Activated CD4-positive, alpha-beta memory T cell treated with anti-CD3 and anti-CD28 coated beads for 36 hours (primary cell): ENCODE data around the gene ZMAT5. TPM values are rescaled to one million over a fixed set of nuclear protein-coding genes. Genes with fewer than 3 reads are reported as not detected.

Experiments
- CTCF ChIA-PET: fragments of 350-600 bp; sonication (Branson Sonifier 250); formaldehyde crosslinking; loops from one replicate; lab custom pipeline; 2021; ENCODE audit warnings: antibody characterized with exemption, inconsistent platforms; lab: Charles Lee
- POLR2A ChIA-PET: fragments of 350-600 bp; sonication (Branson Sonifier 250); formaldehyde crosslinking; loops from one replicate; lab custom pipeline; 2021; ENCODE audit warnings: antibody characterized with exemption; lab: Charles Lee
- DNase-seq: peaks from one replicate; pipeline ENCODE4 v3.0.0-alpha.2; 2020
- H3K27ac Mint-ChIP-seq: one replicate; pipeline ENCODE4 v1.8.0; 2021; ENCODE audit warnings: mixed read lengths
- H3K27me3 Mint-ChIP-seq: one replicate; pipeline ENCODE4 v1.8.0; 2021; ENCODE audit warnings: mixed read lengths
- H3K36me3 Mint-ChIP-seq: one replicate; pipeline ENCODE4 v1.8.0; 2021; ENCODE audit warnings: mixed read lengths
- H3K4me1 Mint-ChIP-seq: one replicate; pipeline ENCODE4 v1.8.0; 2021; ENCODE audit warnings: low read depth, mixed read lengths
- H3K4me3 Mint-ChIP-seq: one replicate; pipeline ENCODE4 v1.8.0; 2021; ENCODE audit warnings: mild to moderate bottlenecking, mixed read lengths
- H3K9me3 Mint-ChIP-seq: one replicate; pipeline ENCODE4 v1.8.0; 2021; ENCODE audit warnings: mixed read lengths
- intact Hi-C: fragments of 100-400 bp; cut with micrococcal nuclease; formaldehyde crosslinking; loops from one replicate; pipeline ENCODE4 v1.15.1; 2023
- total RNA-seq, 2 experiments: library from RNA; stranded (reverse); gene quantifications; one replicate each; pipeline ENCODE4 v1.2.3, GENCODE V29; 2021

ZMAT5 gene, protein sequence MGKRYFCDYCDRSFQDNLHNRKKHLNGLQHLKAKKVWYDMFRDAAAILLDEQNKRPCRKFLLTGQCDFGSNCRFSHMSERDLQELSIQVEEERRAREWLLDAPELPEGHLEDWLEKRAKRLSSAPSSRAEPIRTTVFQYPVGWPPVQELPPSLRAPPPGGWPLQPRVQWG
- total RNA-seq = 10 to 100 TPM; 18.1 to 20.6 TPM

DNA sequence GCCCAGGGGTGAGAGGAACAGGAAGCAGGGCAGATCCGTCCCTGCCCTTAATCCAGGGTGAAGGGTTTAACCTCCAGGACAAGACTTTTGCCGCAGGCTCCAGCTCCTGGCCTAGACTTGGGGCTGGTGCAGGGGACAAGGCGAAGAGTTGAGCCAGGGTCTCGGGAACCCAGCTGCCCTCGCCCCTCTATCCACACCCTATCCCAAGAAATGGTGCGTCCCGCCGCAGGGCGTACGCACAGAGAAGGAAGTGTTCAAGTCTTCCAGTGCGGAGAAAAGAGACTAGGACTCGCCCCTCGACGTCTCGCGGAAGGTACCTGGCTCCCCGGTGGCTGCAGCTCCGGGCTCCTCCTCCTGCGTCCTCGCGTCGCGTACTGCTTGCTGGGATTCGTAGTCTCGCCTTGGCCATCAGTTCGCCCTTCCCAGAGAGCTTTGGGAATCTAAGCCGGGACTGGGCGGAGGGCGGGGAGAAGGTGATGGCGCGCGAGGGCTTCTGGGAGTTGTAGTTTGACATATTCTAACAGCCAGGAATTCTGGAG is at the start of gene ZMAT5:
ZMAT5 (minus strand) TSS at position 376 of the 539 bp plus-strand sequence. CDS start 18,463 bp downstream, outside the sequence.
- intact Hi-C loops = loop anchor here (1.0 to 10.0 kb wide), 7 partner anchors 72 to 1024 kb away; partner anchors contain the start of genes ASCC2, CHEK2, HSCB and MTMR3
- ChIA-PET POLR2A (interaction anchor here (0.7 to 1.3 kb wide), 4 partner anchors 15 to 163 kb away, joined by 3 to 4 read pairs (median 4); no protein-coding TSS in a partner anchor), CTCF (interaction anchor here (0.8 to 1.4 kb wide), 3 partner anchors 131 to 238 kb away, joined by 3 to 4 read pairs (median 4); no protein-coding TSS in a partner anchor)
- peak; percentile 96 for DNase-seq
- Mint-ChIP-seq H3K36me3 (peaks cover 19% of the 10 kb centered on the region), H3K27ac (peak within 1 kb of the TSS; percentile 94), H3K9me3 (no peaks in the 10 kb centered on the region), H3K4me3 (peak within 1 kb of the TSS; percentile 100), H3K27me3 (no peaks in the 10 kb centered on the region), H3K4me1 (peaks cover 26% of the 10 kb centered on the region)

DNA sequence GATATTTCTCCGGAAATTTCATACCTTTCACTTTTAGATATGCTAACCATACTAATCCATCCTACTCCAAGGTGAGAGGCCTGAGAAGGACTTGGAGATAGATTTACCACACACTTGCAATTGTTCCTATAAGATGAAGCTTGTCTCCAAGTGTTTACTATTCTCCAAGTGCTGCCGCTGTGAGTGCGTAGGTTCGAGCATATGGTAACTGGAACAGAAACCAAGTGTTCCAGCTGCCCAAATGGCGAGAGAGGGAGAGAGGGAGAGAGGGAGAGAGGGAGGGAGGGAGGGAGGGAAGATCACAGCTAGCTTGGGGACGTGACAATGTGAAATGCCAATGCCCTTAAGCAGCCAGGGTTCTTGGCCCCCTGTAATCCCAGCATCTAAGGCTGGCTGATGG is 49.7 kb upstream of the ZMAT5 start:
- intact Hi-C loops = no loop called here
- no peak for DNase-seq
- CTCF ChIA-PET = no interaction called here
- Mint-ChIP-seq H3K4me3 (no peak overlapping the region), H3K36me3 (peaks cover 53% of the 10 kb centered on the region), H3K4me1 (peaks cover 6% of the 10 kb centered on the region), H3K27ac (no peak overlapping the region), H3K9me3 (no peaks in the 10 kb centered on the region), H3K27me3 (no peaks in the 10 kb centered on the region)
- POLR2A ChIA-PET = no interaction called here

DNA sequence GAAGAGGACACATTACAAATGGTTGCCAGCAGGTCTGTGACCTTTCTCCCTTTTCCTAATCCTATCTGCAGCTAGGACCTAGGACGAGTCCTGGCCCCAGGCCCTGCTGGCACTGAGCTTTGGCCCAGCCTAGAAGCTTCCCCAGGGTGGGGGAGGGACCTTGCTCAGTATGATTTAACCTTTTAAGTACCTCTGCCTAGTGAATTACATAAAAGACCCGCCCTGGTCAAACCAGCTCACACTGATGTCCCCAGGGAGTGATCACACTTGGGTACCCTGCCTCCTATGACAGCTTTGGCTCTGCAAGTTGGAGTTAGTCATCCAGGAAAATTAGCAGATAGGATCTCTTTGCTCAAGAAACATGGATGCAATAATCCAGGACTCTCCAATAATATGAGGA is 49.3 kb upstream of the ZMAT5 start:
- ChIA-PET CTCF (interaction anchor here (1.3 kb wide), 1 partner anchor 189 kb away, joined by 3 read pairs; no protein-coding TSS in a partner anchor), POLR2A (no interaction called here)
- Mint-ChIP-seq H3K9me3 (no peaks in the 10 kb centered on the region), H3K36me3 (peaks cover 48% of the 10 kb centered on the region), H3K4me1 (peaks cover 2% of the 10 kb centered on the region), H3K27ac (no peak overlapping the region), H3K4me3 (no peak overlapping the region), H3K27me3 (no peaks in the 10 kb centered on the region)
- no peak for DNase-seq
- intact Hi-C loops = no loop called here

DNA sequence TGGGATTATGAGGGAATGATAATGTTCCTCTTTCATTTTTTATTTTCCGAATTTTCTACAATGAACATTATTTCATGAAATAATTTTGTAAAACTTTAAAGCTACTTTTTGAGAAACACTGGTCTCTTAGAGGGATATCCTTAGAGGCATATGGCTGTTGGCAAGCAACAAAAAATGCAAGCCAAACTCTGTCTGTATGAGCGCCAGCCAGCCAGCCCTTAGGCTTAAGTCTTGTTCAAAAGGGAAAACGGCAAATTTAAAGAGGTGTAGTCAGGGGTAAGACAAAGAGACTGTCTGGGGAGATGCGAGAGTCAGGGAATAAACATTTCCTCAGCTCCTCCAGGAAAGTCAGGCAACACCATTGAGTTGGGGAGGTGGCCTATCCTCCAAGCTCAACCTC is 48.8 kb upstream of the ZMAT5 start:
- H3K27ac Mint-ChIP-seq = no peak overlapping the region
- POLR2A ChIA-PET = no interaction called here
- H3K36me3 Mint-ChIP-seq = peaks cover 48% of the 10 kb centered on the region
- H3K27me3 Mint-ChIP-seq = no peaks in the 10 kb centered on the region
- CTCF ChIA-PET = interaction anchor here (1.3 kb wide), 1 partner anchor 190 kb away, joined by 3 read pairs; no protein-coding TSS in a partner anchor
- H3K4me1 Mint-ChIP-seq = no peaks in the 10 kb centered on the region
- intact Hi-C loops = no loop called here
- H3K4me3 Mint-ChIP-seq = no peak overlapping the region
- DNase-seq = no peak
- H3K9me3 Mint-ChIP-seq = no peaks in the 10 kb centered on the region

DNA sequence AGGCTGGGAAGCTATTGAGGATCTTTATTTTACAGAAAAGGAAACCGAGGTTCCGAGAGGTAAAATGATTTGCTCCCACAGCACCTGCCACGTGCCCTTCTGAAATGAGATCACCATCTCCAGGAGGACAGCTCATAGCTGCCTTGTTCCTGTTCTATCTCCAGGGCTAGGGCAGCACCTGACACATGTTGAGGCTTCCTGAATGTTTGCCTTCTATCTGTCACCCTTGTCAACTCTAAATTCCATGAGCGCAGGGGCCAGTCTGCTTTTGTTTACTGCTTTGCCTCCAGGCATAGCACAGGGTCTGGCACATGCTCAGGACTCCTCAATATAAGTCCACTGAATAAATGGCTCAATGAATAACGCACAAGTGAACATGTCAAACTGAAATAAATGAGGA is 47.2 kb upstream of the ZMAT5 start:
- no peak for DNase-seq
- H3K36me3 Mint-ChIP-seq = peaks cover 50% of the 10 kb centered on the region
- intact Hi-C loops = no loop called here
- H3K9me3 Mint-ChIP-seq = no peaks in the 10 kb centered on the region
- no peaks in the 10 kb centered on the region for H3K4me1 Mint-ChIP-seq
- ChIA-PET POLR2A (no interaction called here), CTCF (interaction anchor here (0.8 kb wide), 1 partner anchor 191 kb away, joined by 3 read pairs; no protein-coding TSS in a partner anchor)
- H3K27ac Mint-ChIP-seq = no peak overlapping the region
- no peak overlapping the region for H3K4me3 Mint-ChIP-seq
- H3K27me3 Mint-ChIP-seq = no peaks in the 10 kb centered on the region

DNA sequence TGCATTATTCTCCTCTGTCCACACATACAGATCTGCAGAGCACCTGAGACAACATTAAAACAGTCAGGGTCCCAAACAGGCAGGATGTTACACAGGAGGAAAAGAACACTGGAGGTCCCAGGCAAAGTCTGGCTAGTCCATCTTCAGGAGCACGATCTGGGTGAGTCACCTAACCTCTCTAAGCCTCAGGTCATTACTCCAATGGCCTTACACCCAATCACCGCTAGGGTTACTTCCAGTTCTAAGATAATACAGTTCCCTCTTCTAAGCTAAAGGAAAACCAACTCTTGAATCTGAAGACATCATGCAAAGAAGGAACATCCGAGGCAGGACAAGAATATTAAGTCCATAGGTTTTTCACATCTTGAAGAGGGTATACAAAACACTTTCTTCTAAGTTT is 46.8 kb upstream of the ZMAT5 start:
- DNase-seq = no peak
- no peaks in the 10 kb centered on the region for H3K27me3 Mint-ChIP-seq
- no peaks in the 10 kb centered on the region for H3K9me3 Mint-ChIP-seq
- H3K4me1 Mint-ChIP-seq = no peaks in the 10 kb centered on the region
- no peak overlapping the region for H3K4me3 Mint-ChIP-seq
- intact Hi-C loops = no loop called here
- no peak overlapping the region for H3K27ac Mint-ChIP-seq
- H3K36me3 Mint-ChIP-seq = peaks cover 46% of the 10 kb centered on the region
- POLR2A ChIA-PET = no interaction called here
- CTCF ChIA-PET = interaction anchor here (0.8 kb wide), 1 partner anchor 191 kb away, joined by 3 read pairs; no protein-coding TSS in a partner anchor

DNA sequence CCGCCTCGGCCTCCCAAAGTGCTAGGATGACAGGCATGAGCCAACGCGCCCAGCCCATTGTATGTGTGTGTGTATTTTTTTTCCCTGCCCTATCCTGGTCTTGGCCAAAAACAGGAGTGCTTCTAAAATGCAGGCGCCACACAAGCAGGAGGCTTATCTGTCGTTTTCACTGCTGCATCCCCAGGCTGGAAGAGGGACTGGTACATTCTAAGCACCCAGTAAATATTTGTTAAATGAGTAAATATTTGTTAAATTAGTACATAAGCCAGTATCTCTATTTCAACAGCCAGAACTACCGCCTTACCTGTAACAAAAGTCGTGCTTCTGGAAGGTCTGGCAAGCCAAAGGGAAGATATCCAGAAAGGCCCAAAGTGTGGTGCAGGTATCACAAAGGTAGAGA is 46.3 kb upstream of the ZMAT5 start:
- POLR2A ChIA-PET = no interaction called here
- CTCF ChIA-PET = interaction anchor here (0.8 to 1.2 kb wide), 2 partner anchors 192 kb away, joined by 3 to 4 read pairs; no protein-coding TSS in a partner anchor

DNA sequence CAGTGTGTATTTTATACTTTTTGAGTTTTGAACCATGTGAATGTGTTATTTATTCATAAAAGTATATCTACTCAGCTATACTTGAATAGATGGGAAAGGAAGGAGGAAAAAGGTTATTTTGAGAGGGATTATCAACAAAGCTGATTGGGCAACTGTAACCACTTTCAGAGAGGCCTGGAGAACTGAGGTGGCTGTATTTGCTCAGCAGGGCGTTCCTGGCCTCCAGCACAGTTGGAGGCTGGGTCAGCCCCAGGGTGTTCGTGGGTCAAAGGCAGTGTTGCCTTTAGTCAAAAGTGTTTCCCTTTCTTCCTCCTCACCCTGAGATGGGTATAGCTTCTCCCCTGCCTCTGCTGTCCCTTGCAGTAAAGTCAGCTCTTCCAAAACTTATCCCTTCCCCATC is 44.6 kb upstream of the ZMAT5 start:
- peaks cover 42% of the 10 kb centered on the region for H3K36me3 Mint-ChIP-seq
- H3K9me3 Mint-ChIP-seq = no peaks in the 10 kb centered on the region
- H3K27ac Mint-ChIP-seq = no peak overlapping the region
- no peak overlapping the region for H3K4me3 Mint-ChIP-seq
- no peaks in the 10 kb centered on the region for H3K4me1 Mint-ChIP-seq
- H3K27me3 Mint-ChIP-seq = no peaks in the 10 kb centered on the region
- no peak for DNase-seq
- intact Hi-C loops = no loop called here
- ChIA-PET POLR2A (no interaction called here), CTCF (no interaction called here)

More for the DNA sequence above, 46.3 kb upstream of the ZMAT5 start:
- Mint-ChIP-seq H3K36me3 (peaks cover 47% of the 10 kb centered on the region), H3K9me3 (no peaks in the 10 kb centered on the region), H3K4me3 (no peak overlapping the region), H3K27me3 (no peaks in the 10 kb centered on the region), H3K4me1 (no peaks in the 10 kb centered on the region), H3K27ac (no peak overlapping the region)
- intact Hi-C loops = no loop called here
- no peak for DNase-seq

DNA sequence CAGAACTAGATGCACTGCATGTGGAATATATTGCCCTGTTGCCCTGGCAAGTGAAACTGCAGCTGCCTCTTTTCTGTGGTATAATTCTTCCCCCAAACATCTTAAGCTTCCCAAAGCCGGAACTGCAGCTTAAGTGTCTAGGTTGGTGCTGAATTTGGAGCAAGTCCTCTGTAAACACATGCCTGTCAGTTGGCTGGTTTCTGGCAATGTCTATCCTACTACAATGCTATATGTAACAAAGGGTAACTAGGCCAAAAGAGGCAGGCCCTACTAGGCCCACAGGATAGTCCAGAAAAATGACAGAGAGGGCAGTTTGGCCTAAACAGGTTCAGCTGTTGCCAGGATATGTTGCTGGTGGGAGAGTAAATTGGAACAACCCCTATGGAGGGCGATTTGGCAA is 43.4 kb upstream of the ZMAT5 start:
- Mint-ChIP-seq H3K27ac (no peak overlapping the region), H3K36me3 (peaks cover 41% of the 10 kb centered on the region), H3K4me1 (no peaks in the 10 kb centered on the region), H3K27me3 (no peaks in the 10 kb centered on the region), H3K9me3 (no peaks in the 10 kb centered on the region), H3K4me3 (no peak overlapping the region)
- CTCF ChIA-PET = interaction anchor here (0.6 kb wide), 1 partner anchor 211 kb away, joined by 4 read pairs; no protein-coding TSS in a partner anchor
- POLR2A ChIA-PET = no interaction called here
- DNase-seq = no peak
- intact Hi-C loops = no loop called here

DNA sequence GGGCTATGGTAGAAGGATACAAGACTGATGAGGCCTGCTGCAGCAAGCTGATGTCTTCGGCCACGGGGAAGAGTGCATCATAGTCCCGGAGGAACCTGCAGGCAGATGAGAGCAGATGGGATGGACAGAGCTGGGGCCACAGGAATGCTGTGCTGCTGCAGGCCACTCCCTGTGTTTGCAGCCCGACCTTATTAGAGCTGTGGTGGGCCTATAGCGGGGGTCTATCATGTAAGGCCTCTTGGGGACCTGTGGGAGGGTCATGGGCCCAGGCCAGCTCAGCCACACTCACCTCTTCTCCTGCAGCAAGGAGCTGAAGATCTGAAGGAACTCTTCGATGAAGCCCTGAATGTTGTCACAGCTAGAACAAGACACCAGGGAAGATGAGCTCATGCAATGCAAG is 39.4 kb upstream of the ZMAT5 start:
- CTCF ChIA-PET = interaction anchor here (3.7 kb wide), 1 partner anchor 199 kb away, joined by 12 read pairs; no protein-coding TSS in a partner anchor
- Mint-ChIP-seq H3K9me3 (no peaks in the 10 kb centered on the region), H3K4me3 (no peak overlapping the region), H3K36me3 (peaks cover 38% of the 10 kb centered on the region), H3K4me1 (no peaks in the 10 kb centered on the region), H3K27me3 (no peaks in the 10 kb centered on the region), H3K27ac (no peak overlapping the region)
- intact Hi-C loops = no loop called here
- POLR2A ChIA-PET = interaction anchor here (0.9 kb wide), 1 partner anchor 27 kb away, joined by 3 read pairs; no protein-coding TSS in a partner anchor
- DNase-seq = no peak

DNA sequence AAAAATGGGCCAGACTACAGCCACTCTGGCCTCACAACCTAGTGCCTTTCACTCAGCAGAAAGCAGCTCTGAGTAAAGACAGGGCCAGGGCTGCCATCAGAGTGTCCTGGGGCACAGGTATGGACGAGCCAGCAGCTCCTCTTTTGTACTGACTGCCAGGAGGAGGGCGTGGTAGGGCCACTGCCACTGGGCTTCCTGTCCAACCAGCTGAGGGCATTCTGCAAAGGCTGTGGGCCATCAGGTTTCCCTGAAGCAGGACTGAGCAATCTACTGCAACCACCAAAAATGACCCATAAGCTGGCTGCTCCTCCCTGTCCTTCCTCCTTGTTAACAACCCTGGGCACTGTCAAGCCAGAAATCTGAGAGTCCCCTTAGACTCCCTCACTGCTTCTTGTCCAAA is 38.2 kb upstream of the ZMAT5 start:
- POLR2A ChIA-PET = no interaction called here
- Mint-ChIP-seq H3K27ac (no peak overlapping the region), H3K27me3 (no peaks in the 10 kb centered on the region), H3K4me1 (no peaks in the 10 kb centered on the region), H3K4me3 (no peak overlapping the region), H3K9me3 (no peaks in the 10 kb centered on the region), H3K36me3 (peaks cover 43% of the 10 kb centered on the region)
- no peak for DNase-seq
- intact Hi-C loops = no loop called here
- CTCF ChIA-PET = interaction anchor here (3.7 kb wide), 1 partner anchor 200 kb away, joined by 12 read pairs; no protein-coding TSS in a partner anchor

DNA sequence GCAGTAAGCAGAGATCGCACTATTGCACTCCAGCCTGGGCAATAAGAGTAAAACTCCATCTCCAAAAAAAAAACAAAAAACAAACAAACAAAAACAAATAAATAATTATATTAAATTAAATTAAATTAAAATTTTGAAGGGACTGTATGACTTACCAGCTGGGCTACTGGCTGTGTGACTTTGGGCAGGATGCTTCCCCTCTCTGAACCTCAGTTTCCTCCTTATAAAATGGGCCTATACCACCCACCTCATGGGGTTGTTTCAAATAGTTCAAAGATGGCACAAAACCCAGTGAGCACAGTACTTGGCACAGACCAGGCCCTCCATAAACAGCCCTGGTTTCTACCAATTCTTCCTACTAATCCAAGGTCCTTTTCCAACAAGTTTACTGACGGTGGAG is 36.4 kb upstream of the ZMAT5 start:
- intact Hi-C loops = no loop called here

More for the DNA sequence above, 36.4 kb upstream of the ZMAT5 start:
- ChIA-PET POLR2A (no interaction called here), CTCF (no interaction called here)
- Mint-ChIP-seq H3K27me3 (no peaks in the 10 kb centered on the region), H3K27ac (no peak overlapping the region), H3K4me3 (no peak overlapping the region), H3K4me1 (no peaks in the 10 kb centered on the region), H3K9me3 (no peaks in the 10 kb centered on the region), H3K36me3 (peaks cover 45% of the 10 kb centered on the region)
- DNase-seq = no peak
